Vagina (tissue), 2 donors: ENCODE measurements around the gene COX4I2.

Experiments used
- POLR2A ChIP-seq, 2 donors: fragments of 450-650 bp; IDR thresholded peaks; one replicate each; pipeline ENCODE4 v1.6.1; 2017; ENCODE audit warnings: antibody characterized with exemption in 2 of 2, mild to moderate bottlenecking in 2 of 2, moderate library complexity in 2 of 2
- POLR2AphosphoS5 ChIP-seq, 2 donors: sonication (generic); formaldehyde crosslinking; IDR thresholded peaks; one replicate each; pipeline ENCODE4 v1.9.0; 2017; ENCODE audit warnings: antibody characterized with exemption in 2 of 2, mild to moderate bottlenecking in 2 of 2, low read depth in 1 of 2; ENCODE audit not compliant: insufficient read depth in 1 of 2
- TF ChIP-seq, protein P1 (sequence below), 3 experiments: fragments of 450-650 bp in 2 of 3; fragments of 200-600 bp in 1 of 3; sonication (generic) in 1 of 3; IDR thresholded peaks; one replicate each; pipeline ENCODE4 v1.5.1; 2017 to 2019; ENCODE audit warnings: antibody characterized with exemption in 3 of 3, mild to moderate bottlenecking in 2 of 3, moderate library complexity in 2 of 3

GRCh38 chr20:31602431-31602778 is 35.3 kb upstream of the COX4I2 start:
- TF ChIP-seq POLR2A (IDR thresholded peaks at IDR 0.05) (no peak), POLR2AphosphoS5 (IDR thresholded peaks at IDR 0.05; ENCODE audit: insufficient read depth in 1 of 2, low read depth in 1 of 2) (no peak)
- TF ChIP-seq, protein P1, sequence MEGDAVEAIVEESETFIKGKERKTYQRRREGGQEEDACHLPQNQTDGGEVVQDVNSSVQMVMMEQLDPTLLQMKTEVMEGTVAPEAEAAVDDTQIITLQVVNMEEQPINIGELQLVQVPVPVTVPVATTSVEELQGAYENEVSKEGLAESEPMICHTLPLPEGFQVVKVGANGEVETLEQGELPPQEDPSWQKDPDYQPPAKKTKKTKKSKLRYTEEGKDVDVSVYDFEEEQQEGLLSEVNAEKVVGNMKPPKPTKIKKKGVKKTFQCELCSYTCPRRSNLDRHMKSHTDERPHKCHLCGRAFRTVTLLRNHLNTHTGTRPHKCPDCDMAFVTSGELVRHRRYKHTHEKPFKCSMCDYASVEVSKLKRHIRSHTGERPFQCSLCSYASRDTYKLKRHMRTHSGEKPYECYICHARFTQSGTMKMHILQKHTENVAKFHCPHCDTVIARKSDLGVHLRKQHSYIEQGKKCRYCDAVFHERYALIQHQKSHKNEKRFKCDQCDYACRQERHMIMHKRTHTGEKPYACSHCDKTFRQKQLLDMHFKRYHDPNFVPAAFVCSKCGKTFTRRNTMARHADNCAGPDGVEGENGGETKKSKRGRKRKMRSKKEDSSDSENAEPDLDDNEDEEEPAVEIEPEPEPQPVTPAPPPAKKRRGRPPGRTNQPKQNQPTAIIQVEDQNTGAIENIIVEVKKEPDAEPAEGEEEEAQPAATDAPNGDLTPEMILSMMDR (IDR thresholded peaks at IDR 0.05) = no peak
